Chondrocyte (in vitro differentiated cells): ENCODE data around the gene EEF2K. TPM values are rescaled to one million over a fixed set of nuclear protein-coding genes. Genes with fewer than 3 reads are reported as not detected.

Experiments
- DNase-seq: peaks from one replicate; pipeline ENCODE4 v3.0.0; 2021; ENCODE audit warnings: mixed read lengths, low spot score
- H3K27ac Mint-ChIP-seq: one replicate; pipeline ENCODE4 v1.8.0; 2021; ENCODE audit warnings: mild to moderate bottlenecking, moderate library complexity, mixed read lengths; ENCODE audit not compliant: unreplicated experiment
- H3K27me3 Mint-ChIP-seq: 2 replicates; pipeline ENCODE4 v1.8.0; 2021; ENCODE audit warnings: low read depth, mixed read lengths
- H3K36me3 Mint-ChIP-seq: 2 replicates; pipeline ENCODE4 v1.8.0; 2021; ENCODE audit warnings: low read depth, mixed read lengths
- H3K4me1 Mint-ChIP-seq: 2 replicates; pipeline ENCODE4 v1.8.0; 2021; ENCODE audit warnings: low read depth, mild to moderate bottlenecking, mixed read lengths
- H3K4me3 Mint-ChIP-seq: one replicate; pipeline ENCODE4 v1.8.0; 2021; ENCODE audit warnings: mild to moderate bottlenecking, moderate library complexity, mixed read lengths; ENCODE audit not compliant: unreplicated experiment
- H3K9me3 Mint-ChIP-seq: 2 replicates; pipeline ENCODE4 v1.8.0; 2021; ENCODE audit warnings: low read depth, mixed read lengths
- total RNA-seq: library from RNA; stranded (reverse); gene quantifications from 3 replicates; pipeline ENCODE4 v1.2.1, GENCODE V29; 2021
- TF ChIP-seq, protein P1 (sequence below): fragments of 200-600 bp; sonication (generic); IDR thresholded peaks from 2 replicates; pipeline ENCODE4 v1.5.0; 2021; ENCODE audit warnings: antibody characterized with exemption, mild to moderate bottlenecking, moderate library complexity

Gene EEF2K
- total RNA-seq, 1 donor from 2014 or later = 32.6 TPM

DNA sequence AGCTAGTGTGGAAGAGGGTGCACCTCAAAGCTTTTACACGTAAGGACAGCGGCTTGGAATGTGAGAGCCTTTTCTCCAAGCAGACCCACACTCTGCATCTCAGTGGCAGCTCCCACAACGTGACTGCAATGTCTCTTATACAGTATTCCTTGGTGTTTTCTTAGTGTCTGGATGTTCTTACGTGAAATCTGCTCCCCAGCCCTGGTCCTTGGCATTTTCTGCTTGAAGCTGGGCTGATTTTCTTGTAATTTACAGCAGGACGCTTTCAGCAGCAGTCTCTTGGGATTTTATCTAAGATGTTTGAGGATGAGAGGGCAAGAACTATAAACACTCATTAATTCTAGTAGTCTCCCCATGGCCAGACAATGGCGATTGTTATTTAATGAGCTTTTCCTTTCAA, 79.0 kb downstream of the EEF2K start:
- Mint-ChIP-seq H3K9me3 (no peaks in the 10 kb centered on the region), H3K27ac (peak overlapping the region; percentile 59), H3K4me3 (no peak overlapping the region), H3K4me1 (peaks cover 9% of the 10 kb centered on the region), H3K27me3 (no peaks in the 10 kb centered on the region), H3K36me3 (peaks cover 27% of the 10 kb centered on the region)
- TF ChIP-seq, protein P1, sequence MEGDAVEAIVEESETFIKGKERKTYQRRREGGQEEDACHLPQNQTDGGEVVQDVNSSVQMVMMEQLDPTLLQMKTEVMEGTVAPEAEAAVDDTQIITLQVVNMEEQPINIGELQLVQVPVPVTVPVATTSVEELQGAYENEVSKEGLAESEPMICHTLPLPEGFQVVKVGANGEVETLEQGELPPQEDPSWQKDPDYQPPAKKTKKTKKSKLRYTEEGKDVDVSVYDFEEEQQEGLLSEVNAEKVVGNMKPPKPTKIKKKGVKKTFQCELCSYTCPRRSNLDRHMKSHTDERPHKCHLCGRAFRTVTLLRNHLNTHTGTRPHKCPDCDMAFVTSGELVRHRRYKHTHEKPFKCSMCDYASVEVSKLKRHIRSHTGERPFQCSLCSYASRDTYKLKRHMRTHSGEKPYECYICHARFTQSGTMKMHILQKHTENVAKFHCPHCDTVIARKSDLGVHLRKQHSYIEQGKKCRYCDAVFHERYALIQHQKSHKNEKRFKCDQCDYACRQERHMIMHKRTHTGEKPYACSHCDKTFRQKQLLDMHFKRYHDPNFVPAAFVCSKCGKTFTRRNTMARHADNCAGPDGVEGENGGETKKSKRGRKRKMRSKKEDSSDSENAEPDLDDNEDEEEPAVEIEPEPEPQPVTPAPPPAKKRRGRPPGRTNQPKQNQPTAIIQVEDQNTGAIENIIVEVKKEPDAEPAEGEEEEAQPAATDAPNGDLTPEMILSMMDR = no peak
- DNase-seq = no peak

DNA sequence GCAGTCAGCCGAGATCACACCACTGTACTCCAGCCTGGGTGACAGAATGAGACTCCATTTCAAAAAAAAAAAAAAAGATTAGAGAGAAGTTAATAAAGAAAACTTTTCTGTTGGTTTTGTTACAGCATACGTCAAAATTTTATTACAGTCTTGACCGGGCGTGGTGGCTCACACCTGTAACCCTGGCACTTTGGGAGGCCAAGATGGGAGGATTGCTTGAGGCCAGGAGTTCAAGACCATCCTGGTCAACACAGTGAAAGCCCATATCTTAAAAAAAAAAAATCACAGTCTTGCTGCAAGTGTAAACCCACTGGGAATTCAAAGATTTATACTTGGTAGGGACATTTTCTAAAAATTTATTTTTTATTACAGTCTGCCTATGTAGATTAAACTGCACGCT, 84.9 kb downstream of the EEF2K start:
- Mint-ChIP-seq H3K4me1 (peaks cover 10% of the 10 kb centered on the region), H3K27me3 (no peaks in the 10 kb centered on the region), H3K36me3 (peaks cover 2% of the 10 kb centered on the region), H3K4me3 (no peak overlapping the region), H3K27ac (peak overlapping the region; percentile 87), H3K9me3 (no peaks in the 10 kb centered on the region)
- TF ChIP-seq, protein P1 = no peak
- DNase-seq = no peak

DNA sequence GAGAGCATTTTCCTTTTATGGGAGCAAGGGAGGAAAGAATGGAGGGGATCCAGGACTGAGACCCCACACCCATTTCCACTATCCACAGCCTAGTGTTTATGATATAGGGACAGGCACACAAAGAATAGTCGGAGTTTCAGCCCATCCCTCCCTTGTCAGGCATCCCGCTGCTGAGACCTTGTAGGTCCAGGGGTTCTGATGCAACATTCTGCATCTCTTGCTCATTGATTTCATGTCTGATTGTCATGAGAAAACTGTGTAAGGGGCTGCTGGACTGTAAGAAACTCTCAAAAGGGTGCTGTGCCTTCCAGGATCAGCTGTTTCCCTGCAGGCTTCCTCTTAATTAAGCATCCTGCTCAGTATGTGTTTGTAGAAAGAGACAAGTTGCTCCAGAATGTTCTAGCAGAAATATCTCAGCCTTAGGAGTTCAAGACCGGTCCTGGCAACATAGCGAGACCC, 85.8 kb downstream of the EEF2K start:
- Mint-ChIP-seq H3K27ac (peak overlapping the region; percentile 87), H3K4me1 (peaks cover 15% of the 10 kb centered on the region), H3K9me3 (no peaks in the 10 kb centered on the region), H3K36me3 (no peaks in the 10 kb centered on the region), H3K4me3 (no peak overlapping the region), H3K27me3 (no peaks in the 10 kb centered on the region)
- no peak for DNase-seq
- TF ChIP-seq, protein P1 = no peak

DNA sequence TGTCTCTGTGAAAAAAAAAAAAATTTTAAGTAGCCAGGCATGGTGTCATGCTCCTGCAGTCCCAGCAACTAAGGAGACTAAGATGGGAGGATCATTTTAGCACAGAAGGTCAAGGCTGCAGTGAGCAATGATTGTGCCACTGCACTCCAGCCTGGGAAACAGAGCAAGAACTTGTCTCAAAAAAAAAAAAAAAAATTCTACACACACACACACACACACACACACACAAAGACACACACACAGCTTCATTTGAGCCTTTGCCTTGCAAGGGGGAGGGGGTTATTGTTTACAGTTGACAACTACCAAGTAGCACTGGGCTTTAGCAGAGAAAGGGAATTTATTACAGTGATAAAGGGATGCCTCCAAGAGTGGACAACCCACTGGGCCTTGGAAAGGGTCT, 86.2 kb downstream of the EEF2K start:
- Mint-ChIP-seq H3K36me3 (no peaks in the 10 kb centered on the region), H3K4me3 (no peak overlapping the region), H3K27ac (peak overlapping the region; percentile 87), H3K27me3 (no peaks in the 10 kb centered on the region), H3K9me3 (no peaks in the 10 kb centered on the region), H3K4me1 (peaks cover 15% of the 10 kb centered on the region)
- TF ChIP-seq, protein P1 = no peak
- DNase-seq = no peak

DNA sequence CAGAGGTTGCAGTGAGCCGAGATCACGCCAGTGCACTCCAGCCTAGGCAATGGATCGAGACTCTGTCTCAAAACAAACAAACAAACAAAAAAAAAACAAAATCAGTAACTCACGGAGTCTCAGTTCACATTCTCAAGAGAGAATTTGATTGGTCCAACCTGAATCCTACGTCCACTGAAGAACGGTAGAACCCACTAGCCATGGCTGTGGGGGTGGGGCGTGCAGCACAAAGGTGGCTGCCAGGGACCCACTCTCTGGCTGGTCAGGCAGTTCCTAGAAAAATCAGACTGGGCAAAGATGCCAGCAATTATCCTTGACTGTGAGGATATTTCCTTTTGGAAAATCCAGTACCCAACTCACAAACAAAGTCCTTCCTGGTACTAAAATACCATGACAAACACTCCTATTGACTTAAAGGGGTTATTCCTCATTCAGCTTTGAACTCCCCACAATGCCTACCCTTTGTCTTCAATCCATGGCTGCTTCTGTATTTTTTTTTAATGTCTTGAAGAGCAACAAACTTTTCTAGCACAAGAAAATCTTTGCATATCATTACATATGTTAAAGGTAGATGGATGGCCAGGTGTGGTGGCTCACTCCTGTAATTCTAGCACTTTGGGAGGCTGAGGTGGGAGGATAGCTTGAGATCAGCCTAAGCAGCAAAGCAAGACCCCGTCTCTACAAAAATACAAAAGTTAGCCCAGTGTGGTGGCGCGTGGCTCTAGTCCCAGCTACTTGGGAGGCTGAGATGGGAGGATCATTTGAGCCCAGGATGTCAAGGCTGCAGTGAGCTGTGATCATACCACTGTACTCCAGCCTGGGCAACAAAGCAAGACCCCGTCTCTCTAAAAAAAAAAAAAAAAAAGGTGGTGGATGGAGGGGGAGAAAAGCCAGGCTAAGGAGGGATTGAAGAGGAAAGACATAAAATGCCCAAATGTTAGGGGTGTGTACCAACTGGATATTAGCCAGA, 87.3 kb downstream of the EEF2K start:
- H3K36me3 Mint-ChIP-seq = no peaks in the 10 kb centered on the region
- H3K27me3 Mint-ChIP-seq = no peaks in the 10 kb centered on the region
- H3K4me1 Mint-ChIP-seq = peaks cover 19% of the 10 kb centered on the region
- H3K9me3 Mint-ChIP-seq = no peaks in the 10 kb centered on the region
- no peak overlapping the region for H3K4me3 Mint-ChIP-seq
- TF ChIP-seq, protein P1 = no peak
- DNase-seq = no peak
- H3K27ac Mint-ChIP-seq = no peak overlapping the region
